ENCODE results near the gene PACRG. TPM values are rescaled to one million over a fixed set of nuclear protein-coding genes. Genes with fewer than 3 reads are reported as not detected.

The PACRG gene
- total RNA-seq, 2 experiments from 2014 or later: not detected

DNA sequence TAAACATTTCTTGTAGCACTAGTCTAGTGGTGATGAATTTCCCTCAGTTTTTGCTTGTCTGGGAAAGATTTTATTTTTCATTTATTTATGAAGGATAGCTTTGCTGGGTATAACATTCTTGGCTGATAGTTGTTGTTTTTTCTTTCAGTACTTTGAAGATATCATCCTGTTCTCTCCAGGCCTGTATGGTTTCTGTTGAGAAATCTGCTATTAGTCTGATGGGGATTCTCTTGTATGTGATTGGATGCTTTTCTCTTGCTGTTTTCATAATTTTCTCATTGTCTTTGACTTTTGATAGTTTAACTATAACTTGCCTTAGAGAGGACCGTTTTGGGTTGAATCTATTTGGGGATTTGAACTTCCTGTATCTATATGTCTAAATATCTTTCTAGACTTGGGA is 207.1 kb downstream of the PACRG start:
- H3K36me3 ChIP-seq (ENCODE audit: insufficient read depth, low read length): no peaks in the 10 kb centered on the region
- CTCF ChIA-PET (ENCODE audit: unreplicated experiment): no interaction called here
- H3K4me2 ChIP-seq (ENCODE audit: low read length): no peak overlapping the region
- H3K27ac ChIP-seq (ENCODE audit: low read depth, low read length, poor library complexity, severe bottlenecking): no peak overlapping the region
- H2AFZ ChIP-seq (ENCODE audit: low read length): no peak overlapping the region
- H3K79me2 ChIP-seq (ENCODE audit: insufficient read depth, low read depth, low read length): no peaks in the 10 kb centered on the region
- no TSS peak for BruUV-seq (replicated peaks)
- TF ChIP-seq, protein P1, sequence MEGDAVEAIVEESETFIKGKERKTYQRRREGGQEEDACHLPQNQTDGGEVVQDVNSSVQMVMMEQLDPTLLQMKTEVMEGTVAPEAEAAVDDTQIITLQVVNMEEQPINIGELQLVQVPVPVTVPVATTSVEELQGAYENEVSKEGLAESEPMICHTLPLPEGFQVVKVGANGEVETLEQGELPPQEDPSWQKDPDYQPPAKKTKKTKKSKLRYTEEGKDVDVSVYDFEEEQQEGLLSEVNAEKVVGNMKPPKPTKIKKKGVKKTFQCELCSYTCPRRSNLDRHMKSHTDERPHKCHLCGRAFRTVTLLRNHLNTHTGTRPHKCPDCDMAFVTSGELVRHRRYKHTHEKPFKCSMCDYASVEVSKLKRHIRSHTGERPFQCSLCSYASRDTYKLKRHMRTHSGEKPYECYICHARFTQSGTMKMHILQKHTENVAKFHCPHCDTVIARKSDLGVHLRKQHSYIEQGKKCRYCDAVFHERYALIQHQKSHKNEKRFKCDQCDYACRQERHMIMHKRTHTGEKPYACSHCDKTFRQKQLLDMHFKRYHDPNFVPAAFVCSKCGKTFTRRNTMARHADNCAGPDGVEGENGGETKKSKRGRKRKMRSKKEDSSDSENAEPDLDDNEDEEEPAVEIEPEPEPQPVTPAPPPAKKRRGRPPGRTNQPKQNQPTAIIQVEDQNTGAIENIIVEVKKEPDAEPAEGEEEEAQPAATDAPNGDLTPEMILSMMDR (conservative IDR thresholded peaks at IDR 0.05; ENCODE audit: low read length): no peak
- TF ChIP-seq EZH2phosphoT487 (IDR thresholded peaks at IDR 0.05; ENCODE audit: borderline replicate concordance, low read depth, low read length): no peak
- H3K4me1 ChIP-seq (ENCODE audit: insufficient read depth, low read length, poor library complexity, severe bottlenecking): no peaks in the 10 kb centered on the region
- H3K9me3 ChIP-seq (ENCODE audit: low read length): 0 out of 2 replicates have a peak, but pooled peaks cover 10% of the 10 kb centered on the region
- H3K4me3 ChIP-seq (ENCODE audit: low read depth, low read length, poor library complexity, severe bottlenecking): no peak overlapping the region
- H3K9me2 ChIP-seq (ENCODE audit: insufficient read depth, low read length): no peaks in the 10 kb centered on the region
- intact Hi-C loops (cut with micrococcal nuclease; ENCODE audit: unreplicated experiment): no loop called here
- no peak for DNase-seq (ENCODE audit: low spot score)
- no peaks in the 10 kb centered on the region for H4K20me1 ChIP-seq (ENCODE audit: insufficient read depth, low read length)
- POLR2A ChIA-PET: interaction anchor here (0.6 to 0.8 kb wide), 3 partner anchors 14 to 1954 kb away, joined by 3 to 5 read pairs (median 4); no protein-coding TSS in a partner anchor

- Histone ChIP-seq H2AFZ (ENCODE audit: low read length) (no peak overlapping the region), H3K27ac (ENCODE audit: low read depth, low read length, poor library complexity, severe bottlenecking) (no peak overlapping the region), H3K4me3 (ENCODE audit: low read depth, low read length, poor library complexity, severe bottlenecking) (no peak overlapping the region), H3K9me2 (ENCODE audit: insufficient read depth, low read length) (no peaks in the 10 kb centered on the region), H3K4me2 (ENCODE audit: low read length) (no peak overlapping the region), H3K36me3 (ENCODE audit: insufficient read depth, low read length) (no peaks in the 10 kb centered on the region), H3K79me2 (ENCODE audit: insufficient read depth, low read depth, low read length) (no peaks in the 10 kb centered on the region), H3K9me3 (ENCODE audit: low read length) (no peaks in the 10 kb centered on the region), H3K4me1 (ENCODE audit: insufficient read depth, low read length, poor library complexity, severe bottlenecking) (no peaks in the 10 kb centered on the region), H4K20me1 (ENCODE audit: insufficient read depth, low read length) (no peaks in the 10 kb centered on the region)
- CTCF ChIA-PET (ENCODE audit: unreplicated experiment): no interaction called here
- POLR2A ChIA-PET: interaction anchor here (0.6 kb wide), 1 partner anchor 14 kb away, joined by 3 read pairs; no protein-coding TSS in a partner anchor
- no peak for TF ChIP-seq EZH2phosphoT487 (IDR thresholded peaks at IDR 0.05; ENCODE audit: borderline replicate concordance, low read depth, low read length)
- TF ChIP-seq, protein P1 (conservative IDR thresholded peaks at IDR 0.05; ENCODE audit: low read length): no peak
- no TSS peak for BruUV-seq (replicated peaks)
- intact Hi-C loops (cut with micrococcal nuclease; ENCODE audit: unreplicated experiment): no loop called here
- DNase-seq (ENCODE audit: low spot score): no peak
Observed at GRCh38 chr6:162940426-162940825, 212.7 kb downstream of the PACRG start.

DNA sequence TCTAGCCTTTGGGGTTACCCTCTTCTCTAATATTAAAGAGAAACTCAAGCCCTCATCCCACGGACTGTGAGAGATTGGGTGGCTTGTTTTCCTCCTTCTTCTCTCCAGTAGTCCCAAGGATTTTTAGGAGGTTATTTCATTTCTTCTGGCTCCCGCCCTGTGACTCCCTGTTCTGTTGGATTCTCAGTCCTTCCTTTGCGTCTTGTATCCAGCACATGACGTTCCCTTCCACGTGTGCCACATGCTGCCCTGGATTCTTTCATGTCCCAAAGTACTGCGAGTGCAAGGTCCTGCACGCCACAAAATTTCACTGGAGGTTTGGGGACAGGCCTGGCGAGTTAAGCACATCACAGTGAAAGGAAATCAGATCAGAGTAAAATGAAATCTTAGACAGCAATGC is 213.4 kb downstream of the PACRG start:
- H3K4me2 ChIP-seq (ENCODE audit: low read length): no peak overlapping the region
- H2AFZ ChIP-seq (ENCODE audit: low read length): no peak overlapping the region
- H3K27ac ChIP-seq (ENCODE audit: low read depth, low read length, poor library complexity, severe bottlenecking): no peak overlapping the region
- ChIA-PET POLR2A (interaction anchor here (0.6 kb wide), 1 partner anchor 13 kb away, joined by 3 read pairs; no protein-coding TSS in a partner anchor), CTCF (ENCODE audit: unreplicated experiment) (no interaction called here)
- no TSS peak for BruUV-seq (replicated peaks)
- H3K4me1 ChIP-seq (ENCODE audit: insufficient read depth, low read length, poor library complexity, severe bottlenecking): no peaks in the 10 kb centered on the region
- no peaks in the 10 kb centered on the region for H3K36me3 ChIP-seq (ENCODE audit: insufficient read depth, low read length)
- H4K20me1 ChIP-seq (ENCODE audit: insufficient read depth, low read length): no peaks in the 10 kb centered on the region
- H3K4me3 ChIP-seq (ENCODE audit: low read depth, low read length, poor library complexity, severe bottlenecking): no peak overlapping the region
- intact Hi-C loops (cut with micrococcal nuclease; ENCODE audit: unreplicated experiment): no loop called here
- no peaks in the 10 kb centered on the region for H3K9me3 ChIP-seq (ENCODE audit: low read length)
- DNase-seq (ENCODE audit: low spot score): no peak
- no peak for TF ChIP-seq EZH2phosphoT487 (IDR thresholded peaks at IDR 0.05; ENCODE audit: borderline replicate concordance, low read depth, low read length)
- TF ChIP-seq, protein P1 (conservative IDR thresholded peaks at IDR 0.05; ENCODE audit: low read length): no peak
- H3K9me2 ChIP-seq (ENCODE audit: insufficient read depth, low read length): no peaks in the 10 kb centered on the region
- H3K79me2 ChIP-seq (ENCODE audit: insufficient read depth, low read depth, low read length): no peaks in the 10 kb centered on the region

Data from OCI-LY7 (cell line).